NT2/D1 (cell line): ENCODE data around the gene SH3RF2.

ENCODE experiments used
- SUZ12 ChIP-seq: IDR thresholded peaks from 2 replicates; pipeline ENCODE4 v1.6.1; 2011; ENCODE audit not compliant: insufficient read length, insufficient read depth; ENCODE audit errors: extremely low read depth
- YY1 ChIP-seq: IDR thresholded peaks from 2 replicates; pipeline ENCODE4 v1.6.1; 2011; ENCODE audit not compliant: insufficient read length, insufficient read depth
- ZNF274 ChIP-seq: IDR thresholded peaks from 2 replicates; pipeline ENCODE4 v1.6.1; 2011; ENCODE audit warnings: mild to moderate bottlenecking, low read depth, low read length

GRCh38 chr5:145941448-145942130, 5.2 kb downstream of the SH3RF2 start:
- TF ChIP-seq YY1 (no peak), ZNF274 (no peak), SUZ12 (no peak)
